ENCODE results near the gene MARCKSL1.

Gene MARCKSL1

DNA sequence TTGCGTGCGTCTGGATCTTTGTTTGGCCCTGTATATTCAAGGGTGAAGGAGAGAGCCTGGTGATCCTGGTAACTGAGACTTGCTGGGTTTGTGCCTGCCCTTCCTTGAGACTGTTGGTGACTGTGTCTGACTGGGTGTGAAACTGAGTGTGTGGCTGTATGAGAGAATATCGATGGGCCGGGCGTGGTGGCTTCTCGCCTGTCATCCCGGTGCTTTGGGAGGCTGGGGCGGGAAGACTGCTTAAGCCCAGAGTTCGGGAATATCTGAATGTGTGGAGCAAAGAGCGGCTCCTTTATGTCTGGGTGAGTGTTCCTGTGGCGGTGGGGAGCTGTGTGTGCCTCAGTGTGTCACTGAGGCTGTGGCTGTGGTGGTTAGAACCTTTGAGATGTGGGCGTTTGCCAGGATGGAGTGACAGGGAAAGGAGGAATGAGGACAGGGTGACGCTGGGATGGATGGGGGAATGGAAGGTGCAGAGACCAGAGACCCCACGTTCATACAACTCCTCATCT is 2.7 kb upstream of the MARCKSL1 start:
- TF ChIP-seq TAF1 (IDR thresholded peaks at IDR 0.05; ENCODE audit: borderline replicate concordance, low read depth, low read length) = no peak
- no peak for TF ChIP-seq POLR2AphosphoS5 (IDR thresholded peaks at IDR 0.05; ENCODE audit: low read depth, low read length)
- DNase-seq (ENCODE audit: insufficient read length) (no peak), FAIRE-seq (peak; percentile 74)

DNA sequence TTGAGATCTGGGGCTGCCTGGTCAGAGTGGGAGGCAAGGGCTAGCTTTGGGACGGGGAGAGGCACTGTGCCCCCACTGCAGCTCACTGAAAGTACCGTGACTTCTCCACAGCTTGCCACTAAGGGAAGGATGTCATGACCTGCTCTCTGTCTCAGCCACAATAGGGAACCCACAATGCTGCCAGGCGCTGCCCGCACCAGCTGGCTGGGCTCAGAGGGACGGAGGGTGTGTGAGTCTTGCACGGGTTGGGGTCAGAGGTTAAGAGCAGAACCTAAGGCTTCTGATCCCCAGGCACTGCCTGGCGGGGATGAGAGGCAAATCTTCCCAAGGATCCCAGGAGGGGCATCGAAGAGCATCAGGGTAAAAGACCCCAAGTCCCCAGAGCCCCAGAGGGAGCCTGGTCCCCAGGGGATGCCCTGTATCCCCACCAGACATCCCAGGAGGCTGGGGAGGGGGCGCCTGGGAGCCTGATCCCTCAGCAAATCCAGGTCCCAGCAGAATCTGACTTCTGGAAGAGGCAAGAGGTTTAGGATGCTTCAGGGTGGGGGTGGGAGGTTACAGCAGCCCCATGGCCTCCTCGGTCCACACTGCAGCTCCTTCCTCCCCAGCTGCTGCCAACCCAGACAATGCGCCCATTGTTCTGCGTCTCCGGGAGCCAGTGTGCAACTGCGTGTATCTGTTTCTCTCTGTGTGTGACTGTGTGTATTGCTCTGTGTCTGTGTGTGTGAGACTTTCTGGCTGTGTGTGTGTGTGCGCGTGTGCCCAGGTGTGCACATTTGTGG is 2.0 kb upstream of the MARCKSL1 start:
- peak; percentile 78 for FAIRE-seq
- TF ChIP-seq TAF1 (IDR thresholded peaks at IDR 0.05; ENCODE audit: borderline replicate concordance, low read depth, low read length) (no peak), POLR2AphosphoS5 (IDR thresholded peaks at IDR 0.05; ENCODE audit: low read depth, low read length) (no peak), POLR2A (IDR thresholded peaks at IDR 0.05; ENCODE audit: low read depth, low read length) (no peak)
- no peak for DNase-seq (ENCODE audit: insufficient read length)

DNA sequence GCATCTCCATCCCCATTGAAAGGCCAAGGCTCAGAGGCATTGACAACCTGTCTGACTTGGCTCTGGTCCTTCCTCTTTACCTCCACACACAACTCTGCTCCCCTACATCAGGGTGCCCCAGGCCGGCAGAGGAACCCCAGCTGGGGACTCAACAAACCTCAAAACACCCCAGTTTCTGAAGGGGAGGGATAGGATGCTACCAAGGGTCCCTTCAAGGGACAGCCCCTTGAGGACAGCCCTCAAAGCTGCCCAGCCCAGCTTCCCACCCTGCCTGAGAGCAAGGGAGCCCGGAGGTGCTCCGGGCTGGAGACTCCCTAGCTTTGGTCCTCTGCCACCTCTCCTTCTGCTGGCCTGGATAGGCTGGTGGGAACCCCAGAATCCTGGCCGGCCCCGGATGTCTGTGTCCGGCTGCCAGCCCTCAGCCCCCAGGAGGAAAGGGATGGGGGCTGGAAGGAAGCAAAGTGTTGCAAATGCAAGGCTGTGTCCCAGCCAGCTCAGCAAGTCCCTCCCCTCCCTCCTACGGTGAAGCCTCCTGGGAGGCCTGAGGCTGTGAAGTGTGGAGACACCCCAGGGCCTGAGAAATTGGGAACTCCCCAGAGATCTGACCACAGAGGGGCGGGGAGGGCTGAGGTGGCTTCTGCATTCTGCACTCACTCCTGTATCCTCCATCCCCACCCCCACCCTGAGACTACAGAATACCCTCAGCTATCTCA is 1.1 kb upstream of the MARCKSL1 start:
- peak; percentile 60 for DNase-seq (ENCODE audit: insufficient read length)
- TF ChIP-seq TAF1 (IDR thresholded peaks at IDR 0.05; ENCODE audit: borderline replicate concordance, low read depth, low read length) (no peak), POLR2AphosphoS5 (IDR thresholded peaks at IDR 0.05; ENCODE audit: low read depth, low read length) (no peak), POLR2A (IDR thresholded peaks at IDR 0.05; ENCODE audit: low read depth, low read length) (no peak)
- peak; percentile 94 for FAIRE-seq

DNA sequence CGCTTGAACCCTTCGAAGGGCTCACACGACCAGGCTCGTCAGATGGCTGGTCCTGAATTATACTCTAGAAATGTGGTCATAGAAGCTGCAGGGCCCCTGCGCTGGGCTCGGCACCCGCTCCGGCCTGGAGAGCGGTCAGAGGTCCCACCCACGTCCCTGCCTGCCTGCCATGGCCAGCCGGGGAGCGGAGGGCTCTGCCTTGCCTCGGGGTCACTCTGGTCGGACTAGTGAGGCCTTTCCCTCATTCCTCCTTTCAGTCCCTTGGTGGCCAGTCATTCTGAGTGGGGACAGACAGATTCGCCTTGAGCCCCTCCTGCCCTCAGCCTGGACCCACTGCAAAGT is 529 bp upstream of the MARCKSL1 start:
- FAIRE-seq (peak; percentile 84), DNase-seq (ENCODE audit: insufficient read length) (no peak)
- TF ChIP-seq TAF1 (IDR thresholded peaks at IDR 0.05; ENCODE audit: borderline replicate concordance, low read depth, low read length) = no peak
- no peak for TF ChIP-seq POLR2AphosphoS5 (IDR thresholded peaks at IDR 0.05; ENCODE audit: low read depth, low read length)
- no peak for TF ChIP-seq POLR2A (IDR thresholded peaks at IDR 0.05; ENCODE audit: low read depth, low read length)

DNA sequence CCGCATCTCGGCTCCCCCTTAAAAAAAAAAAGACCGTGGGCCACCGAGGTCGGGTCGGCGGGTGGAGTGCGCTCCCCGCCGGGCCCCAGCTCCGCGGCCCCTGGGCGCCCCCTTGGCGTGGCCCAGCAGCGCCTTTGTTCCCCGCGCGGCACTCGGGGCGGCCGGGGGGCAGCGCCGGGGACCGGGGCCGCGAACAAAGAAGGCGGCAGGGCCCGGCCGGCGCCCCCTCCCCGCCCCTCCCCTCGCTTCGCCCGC is 571 bp downstream of the MARCKSL1 start:
- no peak for DNase-seq (ENCODE audit: insufficient read length)

DNA sequence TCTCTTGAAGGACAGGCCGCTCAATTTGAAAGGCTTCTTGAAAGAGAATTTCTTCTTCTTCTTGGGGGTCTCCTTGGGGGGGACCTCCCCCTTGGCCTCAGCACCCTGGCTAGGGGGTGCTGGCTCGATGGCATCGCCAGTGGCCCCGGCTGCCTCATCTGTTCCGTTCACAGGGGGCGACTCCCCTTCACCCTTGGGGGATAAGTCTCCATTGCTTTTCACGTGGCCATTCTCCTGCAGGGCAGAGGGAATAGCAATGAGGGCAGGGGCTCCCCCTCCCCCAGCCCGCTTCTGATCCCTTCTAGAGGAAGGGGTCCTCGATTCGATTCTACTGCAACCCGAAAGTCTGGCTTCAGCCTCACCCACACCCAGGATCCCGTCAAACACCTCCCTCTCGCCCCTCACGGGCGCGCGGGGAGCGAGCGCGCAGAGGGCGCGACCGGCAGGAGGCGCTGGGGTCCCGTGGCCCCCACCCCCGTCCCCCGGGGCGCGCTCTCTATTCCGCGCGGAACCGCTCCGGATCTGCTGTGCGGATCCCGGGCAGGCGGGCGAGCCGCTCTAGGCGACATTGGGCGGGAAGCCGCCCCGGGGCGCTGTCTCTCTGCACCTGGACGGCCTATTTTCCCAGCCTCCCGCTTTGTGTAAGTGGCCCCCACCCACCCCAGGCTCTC is 1.0 kb downstream of the MARCKSL1 start:
- peak; percentile 57 for DNase-seq (ENCODE audit: insufficient read length)
- FAIRE-seq = peak; percentile 78
- TF ChIP-seq POLR2A (IDR thresholded peaks at IDR 0.05; ENCODE audit: low read depth, low read length) = no peak
- no peak for TF ChIP-seq POLR2AphosphoS5 (IDR thresholded peaks at IDR 0.05; ENCODE audit: low read depth, low read length)
- no peak for TF ChIP-seq TAF1 (IDR thresholded peaks at IDR 0.05; ENCODE audit: borderline replicate concordance, low read depth, low read length)

More for the DNA sequence above, 571 bp downstream of the MARCKSL1 start:
- FAIRE-seq = no peak
- TF ChIP-seq POLR2A (IDR thresholded peaks at IDR 0.05; ENCODE audit: low read depth, low read length) = no peak
- TF ChIP-seq POLR2AphosphoS5 (IDR thresholded peaks at IDR 0.05; ENCODE audit: low read depth, low read length) = no peak
- TF ChIP-seq TAF1 (IDR thresholded peaks at IDR 0.05; ENCODE audit: borderline replicate concordance, low read depth, low read length) = no peak

DNA sequence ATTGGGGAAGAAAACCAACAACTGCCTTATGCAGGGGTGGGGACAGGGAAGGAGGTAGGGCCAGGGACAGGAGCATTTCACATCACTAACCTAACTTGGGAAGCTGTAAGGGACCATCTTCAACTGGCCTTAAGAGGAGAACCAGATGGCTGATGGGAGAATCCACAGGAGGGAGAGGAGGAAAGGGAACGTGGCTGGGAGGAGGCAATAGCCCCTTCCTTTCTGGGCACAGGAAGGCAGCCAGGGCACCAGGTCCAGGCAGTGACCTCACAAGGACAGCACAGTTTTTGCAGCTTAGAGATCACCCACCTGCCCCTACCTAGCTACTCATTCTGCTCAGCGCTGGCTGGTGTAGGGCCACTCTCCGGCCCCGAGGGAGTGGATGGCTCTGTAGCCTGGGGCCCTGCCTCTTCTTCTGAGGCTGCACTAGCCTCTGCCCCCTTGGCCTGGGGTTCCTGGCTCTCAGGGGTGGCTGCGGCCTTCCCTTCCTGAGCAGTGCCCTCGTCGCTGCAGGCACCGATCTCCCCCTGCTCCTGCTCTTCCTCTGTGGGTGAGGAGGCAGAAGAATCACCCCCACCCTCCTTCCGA is 1.7 kb downstream of the MARCKSL1 start:
- DNase-seq (ENCODE audit: insufficient read length) = no peak
- peak; percentile 85 for TF ChIP-seq POLR2AphosphoS5 (IDR thresholded peaks at IDR 0.05; ENCODE audit: low read depth, low read length)
- no peak for TF ChIP-seq TAF1 (IDR thresholded peaks at IDR 0.05; ENCODE audit: borderline replicate concordance, low read depth, low read length)
- peak; percentile 64 for TF ChIP-seq POLR2A (IDR thresholded peaks at IDR 0.05; ENCODE audit: low read depth, low read length)
- FAIRE-seq = no peak

DNA sequence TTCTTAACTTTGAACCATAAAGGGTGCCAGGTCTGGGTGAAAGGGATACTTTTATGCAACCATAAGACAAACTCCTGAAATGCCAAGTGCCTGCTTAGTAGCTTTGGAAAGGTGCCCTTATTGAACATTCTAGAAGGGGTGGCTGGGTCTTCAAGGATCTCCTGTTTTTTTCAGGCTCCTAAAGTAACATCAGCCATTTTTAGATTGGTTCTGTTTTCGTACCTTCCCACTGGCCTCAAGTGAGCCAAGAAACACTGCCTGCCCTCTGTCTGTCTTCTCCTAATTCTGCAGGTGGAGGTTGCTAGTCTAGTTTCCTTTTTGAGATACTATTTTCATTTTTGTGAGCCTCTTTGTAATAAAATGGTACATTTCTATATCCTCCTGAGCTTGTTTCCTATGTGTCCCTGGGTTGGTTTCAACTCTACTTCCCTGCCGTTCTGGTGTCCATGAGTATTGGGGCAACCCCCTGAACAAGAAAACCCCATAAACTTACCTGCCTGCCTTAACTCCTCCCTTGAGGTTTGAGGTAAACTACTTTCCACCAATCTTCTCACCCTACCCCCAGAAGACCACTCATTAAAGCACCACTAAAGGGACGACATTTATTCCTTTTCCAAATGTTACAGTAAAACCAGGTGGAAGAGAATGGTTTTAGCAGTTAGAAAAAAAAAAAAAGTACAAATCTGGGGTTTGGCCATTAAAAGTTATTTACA is 2.6 kb downstream of the MARCKSL1 start:
- TF ChIP-seq TAF1 (IDR thresholded peaks at IDR 0.05; ENCODE audit: borderline replicate concordance, low read depth, low read length) = no peak
- no peak; the same call in 1 of the 2 replicates for TF ChIP-seq POLR2AphosphoS5 (IDR thresholded peaks at IDR 0.05; ENCODE audit: low read depth, low read length)
- TF ChIP-seq POLR2A (IDR thresholded peaks at IDR 0.05; ENCODE audit: low read depth, low read length) = no peak; the same call in 1 of the 2 replicates
- FAIRE-seq (no peak), DNase-seq (ENCODE audit: insufficient read length) (no peak)

DNA sequence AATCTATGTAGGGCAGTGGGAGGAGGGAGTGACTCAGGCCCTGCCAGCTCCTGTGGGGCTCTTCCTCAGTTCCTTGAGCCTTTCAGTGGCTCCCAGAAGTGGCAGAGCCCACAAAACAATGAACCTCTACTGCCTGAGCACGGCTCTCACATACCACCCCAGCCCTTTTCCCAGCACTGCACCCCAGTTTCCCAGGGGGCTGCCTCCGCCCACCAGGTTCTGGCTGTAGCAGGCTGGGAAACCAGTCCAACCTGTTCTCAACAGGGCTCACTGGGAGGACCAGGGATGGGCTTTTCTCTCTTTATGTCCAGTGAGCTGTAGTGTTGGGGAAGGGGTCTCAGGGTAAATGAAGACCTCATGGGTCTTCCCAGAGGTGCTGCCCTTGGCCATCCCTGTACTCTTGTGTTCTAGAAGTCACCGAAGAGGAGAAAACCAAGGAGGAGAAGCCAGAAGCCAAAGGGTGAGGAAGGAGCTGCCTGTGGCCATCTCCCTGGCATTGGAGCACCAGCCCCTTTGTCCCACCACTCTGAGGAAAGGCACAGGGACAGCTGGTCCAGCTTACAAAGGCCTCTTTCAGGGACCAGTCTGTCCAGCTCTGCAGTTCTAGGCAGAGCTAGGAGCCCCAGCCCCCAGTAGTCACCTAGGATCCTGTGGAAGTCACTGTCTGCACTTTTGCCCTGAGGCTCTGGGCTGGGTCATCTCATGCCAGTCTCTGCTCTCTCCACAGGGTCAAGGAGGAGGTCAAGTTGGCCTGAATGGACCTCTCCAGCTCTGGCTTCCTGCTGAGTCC is 3.5 kb downstream of the MARCKSL1 start:
- TF ChIP-seq POLR2AphosphoS5 (IDR thresholded peaks at IDR 0.05; ENCODE audit: low read depth, low read length) (peak; percentile 56), TAF1 (IDR thresholded peaks at IDR 0.05; ENCODE audit: borderline replicate concordance, low read depth, low read length) (no peak), POLR2A (IDR thresholded peaks at IDR 0.05; ENCODE audit: low read depth, low read length) (peak; percentile 38)
- DNase-seq (ENCODE audit: insufficient read length) (no peak), FAIRE-seq (no peak)

DNA sequence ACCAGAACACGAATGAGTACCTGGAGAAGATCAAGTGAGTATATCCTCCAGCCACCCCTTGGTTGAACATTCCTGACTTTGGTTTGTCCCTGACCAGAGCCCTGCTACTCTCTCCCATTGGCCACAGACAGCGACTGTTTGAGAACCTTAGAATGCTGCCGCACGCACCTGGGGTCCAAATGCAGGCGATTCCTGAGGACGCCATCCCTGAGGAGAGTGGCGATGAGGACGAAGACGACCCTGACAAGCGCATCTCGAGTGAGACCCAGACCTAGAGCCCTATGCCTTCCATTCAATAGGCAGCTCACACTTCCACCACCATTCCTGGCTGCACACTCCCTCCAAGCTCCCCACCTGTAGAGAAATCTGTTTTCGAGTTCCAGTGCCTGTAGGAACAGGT is 4.5 kb downstream of the MARCKSL1 start:
- TF ChIP-seq POLR2A (IDR thresholded peaks at IDR 0.05; ENCODE audit: low read depth, low read length) (peak; percentile 38; the same call in 1 of the 2 replicates), TAF1 (IDR thresholded peaks at IDR 0.05; ENCODE audit: borderline replicate concordance, low read depth, low read length) (no peak)
- DNase-seq (ENCODE audit: insufficient read length) = no peak

More for the DNA sequence above, 4.5 kb downstream of the MARCKSL1 start:
- no peak for FAIRE-seq

All from GM12892 (cell line).